Stimulated activated CD8-positive, alpha-beta memory T cell treated with anti-CD3 and anti-CD28 coated beads, Interleukin-12 subunit alpha, Interleukin-12 subunit beta, amount 100 ng/mL, for 4 hours (primary cell): ENCODE results near the gene NACC2.

Experiments used
- DNase-seq: peaks from one replicate; pipeline ENCODE4 v3.0.0-alpha.2; 2020; ENCODE audit warnings: low read depth

Gene NACC2

GRCh38 chr9:136095070-136096058 lies at the start of gene NACC2:
TSS of gene NACC2 (minus strand) at chr9:136095289. CDS start at chr9:136050521, 44,768 bp downstream.
- no peak for DNase-seq

- DNase-seq: no peak
Measured at GRCh38 chr9:136144450-136144849, 49.4 kb upstream of the NACC2 start.

GRCh38 chr9:136143215-136144001 lies 48.3 kb upstream of the NACC2 start:
- no peak for DNase-seq

- DNase-seq: no peak
Measured at GRCh38 chr9:136142859-136143214, 47.7 kb upstream of the NACC2 start.

GRCh38 chr9:136142414-136142796 lies 47.3 kb upstream of the NACC2 start:
- no peak for DNase-seq

GRCh38 chr9:136141682-136142413 lies 46.8 kb upstream of the NACC2 start:
- DNase-seq: no peak

- no peak for DNase-seq
Measured at GRCh38 chr9:136140966-136141365, 45.9 kb upstream of the NACC2 start.

GRCh38 chr9:136140046-136140445 lies 45.0 kb upstream of the NACC2 start:
- DNase-seq: no peak

GRCh38 chr9:136138566-136138965 lies 43.5 kb upstream of the NACC2 start:
- no peak for DNase-seq

GRCh38 chr9:136137321-136138265 lies 42.5 kb upstream of the NACC2 start:
- DNase-seq: no peak

- DNase-seq: no peak
Measured at GRCh38 chr9:136136127-136136925, 41.2 kb upstream of the NACC2 start.

GRCh38 chr9:136135326-136136126 lies 40.4 kb upstream of the NACC2 start:
- no peak for DNase-seq

GRCh38 chr9:136133959-136134484 lies 38.9 kb upstream of the NACC2 start:
- DNase-seq: no peak

GRCh38 chr9:136133191-136133958 lies 38.3 kb upstream of the NACC2 start:
- DNase-seq: no peak

- DNase-seq: no peak
Measured at GRCh38 chr9:136132512-136133050, 37.5 kb upstream of the NACC2 start.

- no peak for DNase-seq
Measured at GRCh38 chr9:136131629-136132511, 36.8 kb upstream of the NACC2 start.

- no peak for DNase-seq
Measured at GRCh38 chr9:136129176-136129575, 34.1 kb upstream of the NACC2 start.
